Mononuclear cell (primary cell): ENCODE measurements around the gene GPR35. TPM values are rescaled to one million over a fixed set of nuclear protein-coding genes. Genes with fewer than 3 reads are reported as not detected.
"Not testable (repeated sequence)": the region's sequence is repeated elsewhere in the genome, so short reads cannot be mapped to it uniquely, and the experiment has no call there.

ENCODE experiments used
- H3K27me3 ChIP-seq: 2 replicates; pipeline ENCODE4 v1.6.0; 2011; ENCODE audit warnings: low read length, control low read depth; ENCODE audit not compliant: insufficient read depth
- H3K4me1 ChIP-seq: 2 replicates; pipeline ENCODE4 v1.5.1; 2011; ENCODE audit warnings: mild to moderate bottlenecking, low read length, control low read depth; ENCODE audit not compliant: insufficient read depth
- H3K4me3 ChIP-seq: 2 replicates; pipeline ENCODE4 v1.5.1; 2011; ENCODE audit warnings: mild to moderate bottlenecking, low read length, moderate library complexity
- H3K9me3 ChIP-seq: 2 replicates; pipeline ENCODE4 v1.5.1; 2011; ENCODE audit warnings: low read depth, mild to moderate bottlenecking, control low read depth, low read length
- total RNA-seq: library from RNA; depleted of rRNA; stranded (reverse); fragments of >200 nt; gene quantifications from one replicate; pipeline ENCODE4 v1.2.3, GENCODE V29; 2012

GPR35 gene
- total RNA-seq, 1 donor: 40.8 TPM

DNA sequence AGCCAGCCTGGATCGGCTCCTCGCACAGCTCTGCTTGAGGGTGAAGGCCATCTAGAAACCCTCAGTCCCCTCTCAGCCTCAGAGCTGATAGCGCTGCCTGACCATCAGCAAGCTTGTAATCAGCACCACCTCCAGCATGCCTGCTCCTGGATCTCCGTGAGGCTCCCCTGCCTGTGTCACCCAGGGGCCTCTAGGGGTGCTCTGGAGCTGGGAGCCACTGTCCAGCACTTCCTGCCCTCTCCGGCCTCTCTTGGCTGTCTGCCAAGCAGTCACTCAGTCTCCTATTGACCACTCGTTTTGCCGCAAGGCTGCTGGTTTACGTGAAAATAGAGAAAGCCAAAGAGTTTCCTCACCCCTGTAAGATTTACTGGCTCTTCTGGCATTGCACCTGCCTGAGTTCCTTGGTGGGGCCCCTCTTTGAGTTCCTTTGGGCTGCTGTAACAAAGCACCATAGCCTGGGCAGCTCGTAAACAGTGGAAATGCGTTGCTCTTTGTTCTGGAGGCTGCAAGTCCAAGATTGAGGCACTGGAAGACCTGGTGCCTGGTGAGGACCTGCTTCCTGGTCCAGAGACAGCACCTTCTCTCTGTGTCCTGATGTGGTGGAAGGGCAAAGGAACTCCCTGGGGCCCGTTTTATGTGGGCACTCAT, 20.9 kb upstream of the GPR35 start:
- no peaks in the 10 kb centered on the region for H3K4me1 ChIP-seq
- no peak overlapping the region for H3K4me3 ChIP-seq
- H3K9me3 ChIP-seq: no peaks in the 10 kb centered on the region
- no peaks in the 10 kb centered on the region for H3K27me3 ChIP-seq

DNA sequence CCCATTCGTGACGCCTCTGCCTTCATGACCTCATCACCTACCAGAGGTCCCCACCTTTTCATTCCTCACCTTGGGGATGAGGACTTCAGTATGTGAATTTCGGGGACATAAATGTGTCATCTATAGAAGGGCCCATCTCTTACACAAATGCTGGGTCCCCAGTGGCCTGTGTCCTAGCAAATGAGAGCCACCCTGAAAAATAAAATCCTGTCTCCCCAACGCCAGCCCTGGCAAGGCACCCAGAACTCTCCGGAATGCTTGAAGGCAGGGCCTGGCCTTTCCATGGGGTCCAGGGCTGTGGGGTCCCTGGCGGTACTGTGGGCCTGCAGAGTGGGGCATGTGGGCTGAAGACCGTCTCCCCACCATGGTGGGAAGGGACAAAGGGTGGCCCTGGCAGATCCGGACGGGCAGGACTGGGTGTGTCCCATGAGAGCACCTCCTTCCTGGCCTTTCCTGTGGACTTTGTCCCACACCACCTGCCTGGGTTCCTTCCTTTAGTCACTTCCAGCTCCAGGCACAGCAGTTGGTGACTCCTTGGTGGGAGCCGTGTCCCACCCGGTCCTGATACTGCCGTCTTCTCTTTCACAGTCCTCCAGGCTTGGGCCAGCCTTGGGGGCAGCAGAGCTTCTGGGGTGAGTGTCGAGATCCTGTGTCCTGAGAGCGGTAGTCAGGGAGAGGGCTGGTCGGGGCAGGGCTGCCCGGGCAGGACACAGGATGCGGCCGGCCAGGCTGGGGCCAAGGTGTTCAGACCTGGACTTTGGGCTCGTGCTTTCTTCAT, 20.2 kb upstream of the GPR35 start:
- H3K4me1 ChIP-seq: no peaks in the 10 kb centered on the region
- H3K27me3 ChIP-seq: no peaks in the 10 kb centered on the region
- H3K9me3 ChIP-seq: no peaks in the 10 kb centered on the region
- H3K4me3 ChIP-seq: no peak overlapping the region

DNA sequence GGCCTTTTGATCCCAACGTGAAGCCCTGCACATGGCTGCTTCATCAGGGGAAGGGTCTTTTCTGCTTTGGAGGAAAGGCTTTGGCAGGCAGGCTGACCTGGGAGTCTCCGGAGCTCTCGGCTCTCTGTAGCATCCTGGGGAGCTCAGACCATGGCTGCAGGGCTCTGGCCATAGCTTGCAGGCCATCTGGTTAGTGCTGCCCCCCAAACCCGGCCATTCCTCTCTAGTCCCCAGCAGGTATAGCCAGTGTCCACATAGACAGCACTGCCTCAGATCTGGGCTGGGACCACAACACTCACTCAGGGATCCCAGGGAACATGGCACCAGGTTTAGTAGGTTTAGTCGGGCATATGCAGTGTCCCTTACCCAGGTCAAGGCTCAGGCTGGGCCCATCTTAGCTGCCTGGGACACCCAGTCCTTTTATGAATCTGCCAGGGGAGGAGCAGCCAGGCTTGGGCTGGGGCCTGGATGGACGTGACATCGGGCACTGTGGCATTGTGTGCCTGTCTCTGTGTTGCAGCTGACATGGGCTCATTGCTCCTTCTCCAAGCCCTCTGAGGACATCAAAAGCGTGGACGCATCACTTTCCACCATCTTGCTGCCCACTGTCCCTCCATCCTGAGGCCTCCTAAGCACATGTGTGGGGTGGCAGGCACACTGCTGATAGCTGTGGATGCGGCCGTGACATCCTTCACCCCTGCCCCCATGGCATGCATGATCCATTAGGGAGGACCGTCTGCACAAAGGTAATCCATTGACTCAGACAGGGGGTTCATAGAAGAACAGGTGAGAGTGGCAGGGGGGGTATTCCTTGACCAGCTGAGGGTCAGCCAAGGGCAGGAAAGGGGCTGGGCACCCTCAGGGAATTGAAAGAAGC, 19.2 kb upstream of the GPR35 start:
- Histone ChIP-seq H3K9me3 (no peaks in the 10 kb centered on the region), H3K4me3 (no peak overlapping the region), H3K4me1 (no peaks in the 10 kb centered on the region), H3K27me3 (no peaks in the 10 kb centered on the region)

DNA sequence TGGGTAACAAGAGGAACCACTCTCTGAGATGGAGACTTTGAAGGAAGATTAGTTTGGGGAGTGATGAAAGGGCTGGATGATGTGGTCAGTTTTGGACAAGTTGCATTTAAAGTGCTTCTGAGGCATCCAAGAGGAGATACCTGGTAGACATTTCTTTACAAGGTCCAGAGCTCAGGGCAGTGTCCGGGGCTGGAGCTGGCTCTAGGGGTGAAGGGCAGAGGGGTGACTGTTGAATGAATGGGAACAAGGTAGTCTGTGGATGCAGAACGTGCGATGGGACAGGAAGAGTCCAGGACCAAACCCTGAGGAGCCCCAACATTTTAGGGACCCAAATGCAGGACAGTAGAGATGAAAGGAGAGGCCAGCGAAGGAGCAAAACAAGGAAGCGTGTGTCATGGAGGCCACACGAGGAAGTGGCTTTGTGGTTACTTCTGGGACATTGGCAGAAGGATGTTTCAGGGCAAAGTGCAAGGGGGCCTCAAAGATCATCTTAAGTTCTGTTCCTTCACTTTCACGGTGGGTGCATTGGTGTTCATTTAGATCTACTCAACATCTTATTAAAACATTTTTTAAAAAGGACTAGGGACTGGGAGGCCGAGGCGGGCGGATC, 13.6 kb upstream of the GPR35 start:
- peaks cover 23% of the 10 kb centered on the region for H3K4me1 ChIP-seq
- H3K27me3 ChIP-seq: no peaks in the 10 kb centered on the region
- no peaks in the 10 kb centered on the region for H3K9me3 ChIP-seq
- H3K4me3 ChIP-seq: no peak overlapping the region

DNA sequence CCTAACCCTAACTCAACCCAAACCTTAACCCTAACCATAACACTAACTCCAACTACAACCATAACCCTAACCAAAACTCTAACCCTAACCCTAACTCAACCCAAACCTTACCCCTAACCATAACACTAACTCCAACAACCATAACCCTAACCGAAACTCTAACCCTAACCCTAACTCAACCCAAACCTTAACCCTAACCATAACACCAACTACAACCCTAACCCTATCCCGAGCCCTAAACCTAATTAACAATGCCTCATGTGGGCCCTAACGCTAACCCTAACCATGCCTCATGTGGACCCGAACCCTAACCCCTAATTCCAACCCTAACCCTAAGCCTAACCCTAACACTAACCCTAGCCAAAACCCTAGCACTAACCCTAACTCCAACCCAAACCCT, 11.5 kb upstream of the GPR35 start:
- Histone ChIP-seq H3K4me3 (no peak overlapping the region), H3K9me3 (no peaks in the 10 kb centered on the region), H3K27me3 (no peaks in the 10 kb centered on the region), H3K4me1 (peaks cover 23% of the 10 kb centered on the region)

DNA sequence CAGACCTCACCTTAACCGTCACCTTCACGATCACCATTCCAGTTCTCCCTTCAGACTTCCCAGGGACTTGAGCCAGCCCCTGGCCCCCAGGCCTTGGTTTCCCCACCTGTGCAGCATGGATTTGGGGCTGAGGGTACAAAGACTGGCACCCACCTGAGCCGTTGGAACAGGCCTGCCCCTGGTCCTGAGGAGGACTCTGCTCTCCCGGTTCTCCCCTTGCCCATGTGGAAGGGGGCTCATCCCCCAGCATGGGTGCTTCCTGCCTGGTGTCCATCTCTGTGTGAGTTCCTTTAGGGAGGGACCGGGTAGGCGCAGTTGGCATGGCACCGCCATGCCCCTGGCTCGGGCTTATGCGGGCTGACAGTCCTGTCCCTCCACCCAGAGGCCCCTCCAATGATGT, 10.9 kb upstream of the GPR35 start:
- Histone ChIP-seq H3K4me3 (no peak overlapping the region), H3K9me3 (no peaks in the 10 kb centered on the region), H3K27me3 (no peaks in the 10 kb centered on the region), H3K4me1 (peaks cover 23% of the 10 kb centered on the region)

DNA sequence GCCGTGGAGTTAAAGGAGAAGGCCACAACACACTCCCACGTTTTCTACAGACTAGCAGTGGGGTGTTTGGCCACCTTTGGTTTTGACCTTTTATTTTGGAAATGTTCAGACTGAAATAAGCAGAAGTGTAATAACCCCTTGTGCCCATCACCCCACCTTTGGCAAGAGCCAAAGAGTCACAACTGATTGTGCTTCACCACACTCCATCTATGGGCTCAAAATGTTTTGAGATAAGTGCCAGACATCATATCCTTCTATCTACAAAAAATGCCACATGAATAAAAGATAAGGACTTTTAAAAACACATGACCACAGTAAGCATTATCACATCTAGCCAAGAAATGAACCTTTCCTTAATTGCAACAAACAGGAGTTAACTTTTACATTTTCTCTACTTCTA, 9.9 kb upstream of the GPR35 start:
- no peak overlapping the region for H3K4me3 ChIP-seq
- H3K9me3 ChIP-seq: no peaks in the 10 kb centered on the region
- peaks cover 26% of the 10 kb centered on the region for H3K4me1 ChIP-seq
- H3K27me3 ChIP-seq: no peaks in the 10 kb centered on the region

DNA sequence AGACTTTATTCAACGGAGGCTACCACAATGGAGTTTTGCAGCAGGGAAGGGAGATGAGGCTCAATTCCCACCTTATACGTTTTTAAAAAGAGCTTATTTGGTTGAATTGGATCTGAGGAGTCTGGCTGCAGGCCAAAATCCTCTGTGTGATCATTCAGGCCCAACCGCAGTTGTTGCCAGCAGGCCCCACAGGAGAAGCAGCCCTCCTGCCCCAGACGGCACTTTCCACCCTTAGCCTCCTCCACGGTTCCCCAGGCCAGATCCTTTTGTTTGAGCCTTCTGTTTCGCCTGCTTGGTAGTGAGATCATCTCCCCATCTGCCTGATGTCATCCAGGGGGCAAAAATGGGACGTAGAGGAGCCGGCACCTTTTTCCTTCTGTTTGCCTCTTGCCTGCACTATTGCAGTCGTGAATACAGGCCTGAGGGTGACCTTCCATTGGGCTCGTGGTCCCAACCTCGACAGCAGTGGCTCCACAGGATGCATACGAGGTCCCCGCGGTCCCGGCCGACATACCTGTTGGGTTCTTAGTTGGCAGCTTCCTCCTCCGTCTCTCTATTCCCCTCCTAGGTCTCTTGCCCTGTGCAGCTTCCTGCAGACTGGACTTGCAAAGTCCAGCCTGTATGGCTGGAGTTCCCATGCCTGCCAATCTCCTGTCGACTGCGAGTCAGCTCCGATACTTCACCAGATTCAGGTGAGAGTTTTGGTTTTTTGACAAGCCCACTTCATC, 9.3 kb upstream of the GPR35 start:
- Histone ChIP-seq H3K27me3 (no peaks in the 10 kb centered on the region), H3K4me3 (no peak overlapping the region), H3K9me3 (no peaks in the 10 kb centered on the region), H3K4me1 (peaks cover 32% of the 10 kb centered on the region)

DNA sequence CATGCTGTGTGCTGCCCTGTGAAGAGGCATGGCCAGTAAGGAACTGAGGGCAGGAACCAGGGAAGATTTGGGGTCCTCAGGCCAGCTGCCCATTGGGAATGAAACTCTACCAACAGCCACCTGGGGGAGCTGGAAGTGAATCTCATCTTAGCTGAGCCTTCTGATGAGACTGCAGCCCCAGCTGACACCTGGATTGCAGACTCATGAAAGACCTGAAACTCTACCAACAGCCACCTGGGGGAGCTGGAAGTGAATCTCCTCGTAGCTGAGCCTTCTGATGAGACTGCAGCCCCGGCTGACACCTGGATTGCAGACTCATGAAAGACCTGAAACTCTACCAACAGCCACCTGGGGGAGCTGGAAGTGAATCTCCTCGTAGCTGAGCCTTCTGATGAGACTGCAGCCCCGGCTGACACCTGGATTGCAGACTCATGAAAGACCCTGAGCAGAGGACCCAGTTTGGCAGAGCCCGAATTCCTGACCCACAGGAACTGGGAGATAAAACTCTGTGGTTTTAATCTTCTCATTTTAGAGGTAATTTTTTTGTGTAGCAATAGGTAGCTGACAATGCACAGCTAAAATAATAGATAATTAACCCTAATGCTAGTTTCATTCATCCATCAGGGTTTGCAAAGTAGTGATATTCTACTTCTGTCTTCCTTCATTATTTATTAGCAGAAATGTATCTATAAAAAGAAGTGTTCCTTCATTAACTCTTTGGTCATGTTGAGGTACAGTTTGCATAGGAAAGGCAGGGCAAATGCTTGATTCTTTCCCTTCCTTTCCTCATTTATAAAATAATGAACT, 8.2 kb upstream of the GPR35 start:
- not testable (repeated sequence) for H3K27me3 ChIP-seq, H3K4me3 ChIP-seq, H3K9me3 ChIP-seq
- H3K4me1 ChIP-seq: peaks cover 34% of the 10 kb centered on the region

DNA sequence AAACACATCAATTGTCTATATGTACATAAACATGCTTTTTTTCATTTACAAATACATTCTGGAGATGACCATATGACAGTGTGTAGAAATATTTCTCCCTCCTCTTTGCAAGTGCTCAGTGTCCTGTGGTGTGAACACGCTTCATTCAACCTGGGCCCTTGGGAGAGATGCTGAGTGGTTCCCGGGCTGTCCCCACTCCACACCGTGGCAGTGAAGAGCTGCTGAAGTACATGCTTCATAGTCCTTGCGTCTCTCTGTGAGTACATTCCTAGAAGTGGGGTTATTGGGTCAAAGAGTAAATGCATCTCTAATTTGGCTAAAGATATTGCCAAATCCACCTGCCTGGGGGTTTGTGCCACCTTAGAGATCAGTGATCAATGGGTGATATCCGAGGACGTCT, 6.5 kb upstream of the GPR35 start:
- peaks cover 34% of the 10 kb centered on the region for H3K4me1 ChIP-seq
- H3K4me3 ChIP-seq: no peak overlapping the region
- H3K27me3 ChIP-seq: no peaks in the 10 kb centered on the region
- H3K9me3 ChIP-seq: no peaks in the 10 kb centered on the region

DNA sequence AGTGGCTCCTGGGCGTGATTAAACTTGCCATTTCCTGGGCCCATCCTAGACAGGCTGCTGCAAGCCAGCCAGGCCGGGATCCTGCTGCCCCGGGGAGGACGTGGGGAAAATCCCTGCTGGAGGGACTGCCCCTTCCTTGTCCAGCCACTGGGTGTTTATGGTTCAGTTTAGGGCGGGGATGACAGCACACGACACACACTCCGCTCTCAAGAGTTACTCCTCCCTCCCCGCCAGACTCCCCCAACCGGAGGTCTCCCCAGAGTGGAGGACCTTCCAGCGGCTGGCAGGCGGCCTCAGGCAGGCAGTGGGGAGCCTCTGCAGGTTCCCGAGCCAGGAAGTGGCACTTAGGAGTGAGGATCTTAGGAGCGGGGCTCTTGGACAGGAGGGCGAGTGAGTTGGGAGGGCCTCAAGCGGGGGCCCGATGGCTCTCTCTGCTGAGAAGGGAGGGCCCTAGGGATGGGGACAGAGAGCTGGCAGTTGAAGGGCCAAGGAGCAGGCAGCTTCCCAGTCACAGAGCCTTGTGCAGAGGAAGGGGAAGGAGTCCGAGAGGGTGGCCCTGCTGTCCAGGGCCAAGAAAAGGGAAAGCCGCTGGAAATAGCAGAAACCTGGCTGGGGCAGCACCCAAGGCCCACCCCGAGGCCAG, 5.7 kb upstream of the GPR35 start:
- Histone ChIP-seq H3K27me3 (no peaks in the 10 kb centered on the region), H3K4me1 (peaks cover 42% of the 10 kb centered on the region), H3K9me3 (no peaks in the 10 kb centered on the region), H3K4me3 (no peak overlapping the region)

DNA sequence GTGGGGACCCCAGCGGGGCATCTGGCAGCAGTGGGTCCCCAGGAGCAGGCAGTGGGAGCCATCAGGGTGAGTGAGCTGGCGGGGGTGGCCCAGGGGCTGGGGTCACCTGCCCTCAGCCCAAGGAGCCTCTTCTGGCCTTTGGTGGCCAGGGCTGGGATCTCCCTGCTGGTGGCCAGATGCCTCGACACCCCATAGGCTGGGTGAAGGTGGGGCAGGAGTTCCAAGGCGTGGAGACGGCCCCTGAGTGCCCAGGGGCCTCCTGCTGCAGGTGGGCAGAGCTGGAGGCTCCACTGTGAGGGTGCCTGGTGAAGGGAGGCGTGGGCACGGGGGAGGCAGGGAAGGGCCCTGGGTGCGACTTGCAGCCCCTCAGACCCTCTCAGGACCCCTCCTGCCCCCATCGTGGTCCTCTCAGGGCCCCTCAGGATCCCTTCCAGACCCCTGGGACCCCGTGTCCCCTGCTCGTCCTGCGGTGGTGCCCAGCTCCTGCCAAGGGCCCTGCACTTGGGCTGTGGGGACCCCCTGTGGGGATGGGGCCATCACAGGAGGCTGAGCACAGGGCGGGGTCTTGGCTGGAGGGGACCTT, 5.0 kb upstream of the GPR35 start:
- peaks cover 48% of the 10 kb centered on the region for H3K4me1 ChIP-seq
- H3K4me3 ChIP-seq: no peak overlapping the region
- no peaks in the 10 kb centered on the region for H3K9me3 ChIP-seq
- no peaks in the 10 kb centered on the region for H3K27me3 ChIP-seq

DNA sequence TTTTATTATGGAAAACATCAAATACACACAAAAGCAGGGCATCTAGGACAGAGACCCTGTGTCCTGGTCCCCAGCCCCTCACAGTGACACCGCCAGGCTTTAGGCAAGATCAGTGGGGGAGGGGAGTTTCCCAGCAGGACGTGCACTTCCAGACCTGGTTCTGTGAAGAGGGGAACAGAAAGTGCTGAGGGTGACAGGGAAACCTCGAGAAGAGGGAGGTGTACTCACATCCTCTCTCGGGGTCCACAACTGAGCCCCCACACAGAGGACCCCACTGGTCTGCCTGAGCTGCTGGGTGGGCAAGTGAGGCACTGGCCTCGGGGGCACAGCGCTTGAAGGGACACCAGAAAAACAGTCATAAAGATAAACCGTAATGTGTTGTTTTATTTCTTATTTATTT, 4.4 kb upstream of the GPR35 start:
- peaks cover 54% of the 10 kb centered on the region for H3K4me1 ChIP-seq
- H3K9me3 ChIP-seq: no peaks in the 10 kb centered on the region
- no peaks in the 10 kb centered on the region for H3K27me3 ChIP-seq
- no peak overlapping the region for H3K4me3 ChIP-seq
